Activated CD4-positive, alpha-beta T cell treated with anti-CD3 and anti-CD28 coated beads, Interleukin-10, Interleukin-2, amounts not matched to agents 100 ng/mL and 50 ng/mL, durations not matched to agents 16 hours and 8 hours (primary cell): ENCODE data around the gene MAD2L1BP.
"Not testable (repeated sequence)": the region's sequence is repeated elsewhere in the genome, so short reads cannot be mapped to it uniquely, and the experiment has no call there.

Source experiments
- DNase-seq: peaks from one replicate; pipeline ENCODE4 v3.0.0-alpha.2; 2020

The MAD2L1BP gene, protein sequence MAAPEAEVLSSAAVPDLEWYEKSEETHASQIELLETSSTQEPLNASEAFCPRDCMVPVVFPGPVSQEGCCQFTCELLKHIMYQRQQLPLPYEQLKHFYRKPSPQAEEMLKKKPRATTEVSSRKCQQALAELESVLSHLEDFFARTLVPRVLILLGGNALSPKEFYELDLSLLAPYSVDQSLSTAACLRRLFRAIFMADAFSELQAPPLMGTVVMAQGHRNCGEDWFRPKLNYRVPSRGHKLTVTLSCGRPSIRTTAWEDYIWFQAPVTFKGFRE

DNA sequence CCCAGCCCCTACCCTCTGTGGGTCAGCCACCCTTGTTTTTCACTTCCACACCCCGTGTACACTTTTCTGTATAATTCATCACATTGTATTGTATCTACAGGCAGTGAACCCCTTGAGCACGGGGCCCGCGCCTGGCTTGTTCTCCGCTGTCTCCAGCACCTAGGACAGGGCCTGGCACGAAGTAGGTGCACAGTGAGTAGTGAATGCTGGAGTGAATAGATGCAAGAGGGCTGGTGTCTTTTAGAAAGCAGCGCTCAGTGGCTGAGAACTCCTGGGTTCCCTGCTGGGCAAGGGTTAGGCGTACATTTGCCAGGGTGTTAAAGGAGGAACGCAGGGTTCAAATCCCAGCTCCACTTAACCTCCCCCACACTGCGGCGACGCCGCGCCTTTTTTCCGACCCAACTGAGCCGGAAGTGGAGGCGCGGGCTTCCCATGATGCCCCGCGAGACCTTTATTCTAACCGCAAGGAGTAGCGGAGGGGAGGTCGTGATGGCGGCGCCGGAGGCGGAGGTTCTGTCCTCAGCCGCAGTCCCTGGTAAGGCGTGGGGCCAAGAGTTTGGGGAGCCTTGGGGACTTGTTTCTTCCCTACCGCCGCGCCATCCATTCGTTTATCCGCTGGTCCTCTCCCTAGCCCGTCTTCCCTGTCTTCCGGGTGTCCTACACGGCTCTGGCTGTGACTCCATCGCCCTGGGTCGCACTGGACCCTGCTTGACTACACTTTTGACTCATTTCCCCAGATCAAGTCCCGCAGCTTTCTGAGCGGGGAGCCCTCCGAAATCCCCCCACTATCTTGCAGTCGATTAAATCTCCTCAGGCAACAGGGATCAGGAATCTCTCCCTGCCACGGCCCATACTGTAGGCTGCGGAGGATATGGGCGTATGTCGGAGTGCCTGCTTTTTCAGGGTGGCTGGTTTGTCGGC, at the start of gene MAD2L1BP:
Gene MAD2L1BP, plus strand, starts transcription at position 454 of the 921 bp plus-strand sequence. Its CDS starts 36 bp downstream, at position 490.
- peak; percentile 91 for DNase-seq

DNA sequence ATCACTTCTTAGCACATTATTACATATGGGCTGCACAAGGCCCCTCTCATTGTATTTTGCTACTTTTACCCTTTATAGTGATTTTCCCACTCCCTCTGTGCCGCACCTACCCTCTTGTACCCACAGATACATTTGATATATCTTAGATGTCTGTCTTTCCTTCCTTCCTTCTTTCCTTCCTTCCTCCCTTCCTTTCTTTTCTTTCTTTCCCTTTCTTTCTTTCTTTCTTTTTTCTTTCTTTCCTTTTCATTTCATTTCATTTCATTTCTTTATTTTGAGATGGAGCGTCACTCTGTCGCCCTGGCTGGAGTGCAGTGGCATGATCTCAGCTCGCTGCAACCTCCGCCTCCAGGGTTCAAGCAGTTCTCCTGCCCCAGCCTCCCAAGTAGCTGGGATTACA, 47.4 kb upstream of the MAD2L1BP start:
- no peak for DNase-seq

DNA sequence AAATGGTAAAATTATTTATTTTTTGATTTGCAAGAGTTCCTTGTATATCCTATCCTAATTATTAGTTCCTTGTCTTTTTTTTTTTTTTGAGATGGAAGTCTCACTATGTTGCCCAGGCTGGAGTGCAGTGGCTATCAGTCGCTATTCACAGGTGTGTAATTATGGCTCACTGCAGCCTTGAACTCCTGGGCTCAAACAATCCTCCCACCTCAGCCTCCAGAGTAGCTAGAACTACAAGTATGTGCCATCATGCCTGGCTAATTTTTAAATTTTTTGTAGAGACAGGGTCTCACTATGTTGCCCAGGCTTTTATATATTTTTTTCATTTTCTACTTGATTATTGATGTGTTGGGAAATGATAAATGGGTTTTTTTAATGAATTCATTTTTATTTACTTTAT, 46.1 kb upstream of the MAD2L1BP start:
- not testable (repeated sequence) for DNase-seq

DNA sequence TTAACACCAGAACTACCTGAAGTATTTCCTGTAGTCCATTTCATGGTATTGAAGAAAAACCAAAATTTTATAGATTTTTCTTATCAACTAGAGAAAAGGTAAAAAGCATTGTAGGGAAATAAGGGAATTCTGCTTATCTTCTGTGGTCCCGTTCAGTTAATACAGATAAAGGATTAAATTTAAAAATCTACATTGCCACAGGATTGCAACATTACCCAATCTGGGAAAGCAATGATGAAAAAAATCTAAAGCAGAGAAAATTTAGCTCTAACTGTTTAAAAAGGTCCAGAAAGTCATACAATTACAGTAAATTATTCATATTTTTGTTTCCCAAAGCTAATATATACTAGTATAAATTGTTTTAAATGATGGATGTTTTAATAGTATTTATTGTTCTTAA, 41.7 kb upstream of the MAD2L1BP start:
- no peak for DNase-seq

DNA sequence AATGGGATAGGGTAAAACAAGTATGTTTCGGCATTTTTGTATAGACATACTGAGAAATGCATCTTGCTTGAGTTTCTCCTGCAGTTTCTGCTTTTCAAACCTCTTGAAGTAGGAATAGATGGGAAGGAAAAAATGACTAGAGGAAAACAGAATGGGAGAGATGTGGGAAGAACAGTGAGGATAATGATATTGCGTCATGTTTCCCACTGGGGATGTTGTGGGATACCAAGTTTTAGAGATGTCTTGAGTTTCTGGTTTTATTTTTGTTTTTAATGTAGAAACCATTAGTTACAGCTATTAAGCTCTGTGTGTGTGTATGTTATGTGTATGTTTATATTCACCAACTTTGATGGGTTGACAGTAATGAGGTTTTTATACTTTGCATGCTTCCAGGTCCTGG, 35.0 kb upstream of the MAD2L1BP start:
- no peak for DNase-seq

DNA sequence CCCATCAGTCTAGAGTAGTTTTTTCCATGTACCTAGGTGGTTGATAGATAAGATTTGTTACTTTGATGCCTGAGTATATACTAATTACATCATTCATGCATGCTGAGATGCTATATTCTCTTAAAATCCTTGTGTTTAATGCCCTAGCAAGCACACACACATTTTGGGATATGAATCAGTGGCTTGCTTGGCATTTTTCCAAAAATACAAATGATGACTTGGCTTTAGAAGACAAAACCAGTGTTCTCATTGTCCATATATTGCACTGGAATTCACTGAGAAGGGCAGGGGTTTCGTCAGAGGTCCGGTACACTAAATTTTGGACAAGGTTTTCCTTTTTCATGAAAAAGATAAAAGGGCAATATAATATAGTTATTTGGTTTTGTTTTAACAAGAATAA, 31.5 kb upstream of the MAD2L1BP start:
- DNase-seq, result no peak

DNA sequence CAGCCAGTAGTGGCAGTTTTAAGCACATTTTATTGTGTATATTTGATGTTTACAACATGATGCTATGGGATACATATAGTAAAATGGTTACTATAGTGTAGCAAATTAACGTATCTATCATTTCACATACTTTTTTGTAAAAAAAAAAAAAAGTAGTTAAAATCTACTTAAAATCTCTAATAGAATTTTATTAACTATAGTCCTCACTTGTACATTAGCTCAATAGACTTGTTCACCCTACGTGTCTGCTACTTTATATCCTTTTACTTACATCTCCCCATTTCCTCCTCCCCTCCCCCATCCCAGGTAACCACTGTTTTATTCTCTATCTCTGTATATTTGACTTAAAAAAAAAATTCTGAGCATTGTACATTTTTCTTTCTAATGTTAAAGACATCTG, 29.6 kb upstream of the MAD2L1BP start:
- DNase-seq, result no peak

DNA sequence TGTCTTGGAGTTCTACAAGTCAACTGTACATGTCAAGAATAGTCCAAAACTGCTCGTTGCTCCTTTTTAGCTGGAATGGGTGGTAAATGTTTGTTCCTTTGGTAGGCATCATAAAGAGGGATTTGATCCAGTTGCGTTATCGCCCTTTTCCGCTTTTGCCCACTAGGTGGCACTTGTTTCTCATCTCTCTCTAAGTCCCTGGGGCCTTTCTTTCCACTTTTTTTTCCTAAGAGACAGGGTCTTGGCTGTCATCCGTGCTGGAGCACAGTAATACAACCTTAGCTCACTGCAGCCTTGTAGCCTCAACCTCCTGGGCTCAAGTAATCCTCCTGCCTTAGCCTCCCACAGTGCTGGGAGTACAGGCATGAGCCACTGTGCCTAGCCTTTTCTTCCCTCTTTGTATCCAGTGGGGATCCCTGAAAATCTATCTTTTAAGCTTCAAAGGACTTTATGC, 27.3 kb upstream of the MAD2L1BP start:
- DNase-seq, result peak; percentile 55

DNA sequence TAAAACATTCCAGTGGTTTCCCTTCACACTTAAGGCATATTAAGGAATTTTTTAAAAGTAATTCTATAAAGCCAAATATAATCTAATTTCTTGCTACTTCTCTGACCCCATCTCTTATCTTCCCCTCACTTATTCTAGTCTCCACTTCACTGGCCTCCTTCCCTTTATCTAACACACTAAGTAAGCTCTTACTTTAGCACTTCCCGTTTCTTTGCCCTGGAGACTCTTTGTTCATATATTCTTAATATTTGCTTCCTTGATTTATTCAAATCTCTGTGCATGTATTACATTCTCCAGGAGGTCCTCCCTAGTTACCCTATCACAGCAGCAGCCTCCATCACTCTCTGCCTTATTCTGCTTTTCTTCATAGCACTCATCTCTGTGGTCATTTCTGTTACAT, 26.8 kb upstream of the MAD2L1BP start:
- DNase-seq, result no peak

DNA sequence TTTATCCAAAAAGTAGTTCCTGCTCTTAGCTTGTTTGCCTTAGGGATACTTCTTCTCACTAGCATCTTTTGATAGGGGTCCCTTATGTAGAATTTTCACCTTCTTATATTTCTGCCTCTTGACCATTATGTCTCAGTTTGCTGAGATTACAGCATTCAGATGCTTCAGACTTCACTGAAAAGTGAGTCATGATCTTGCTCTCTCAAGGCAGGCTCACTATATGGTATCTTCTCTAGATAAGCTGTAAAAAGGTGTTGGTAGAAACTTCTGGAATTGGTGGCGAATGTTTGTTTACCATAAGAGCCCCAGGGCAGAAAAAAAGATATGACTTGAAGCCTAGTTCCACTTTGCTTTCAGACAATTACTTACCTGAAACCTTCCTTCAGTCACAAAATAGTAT, 26.2 kb upstream of the MAD2L1BP start:
- DNase-seq, result no peak

DNA sequence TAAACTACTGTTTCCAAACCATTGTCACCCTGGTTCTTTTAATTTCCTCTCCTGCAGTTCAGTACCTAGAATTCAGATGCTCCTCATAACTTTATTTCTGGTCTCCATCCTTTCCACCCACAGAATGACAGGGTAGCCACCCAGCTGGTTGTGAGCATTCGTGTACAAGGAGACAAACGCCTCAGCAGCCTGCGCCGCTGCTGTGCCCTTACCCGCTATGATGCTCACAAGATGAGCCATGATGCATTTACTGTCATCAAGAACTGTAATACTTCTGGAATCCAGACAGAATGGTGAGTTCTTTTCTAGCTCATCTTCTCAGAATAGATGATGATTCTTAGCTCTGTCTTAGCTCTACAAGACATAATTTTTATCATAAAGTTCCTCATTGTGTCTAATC, 25.2 kb upstream of the MAD2L1BP start:
- no peak for DNase-seq

DNA sequence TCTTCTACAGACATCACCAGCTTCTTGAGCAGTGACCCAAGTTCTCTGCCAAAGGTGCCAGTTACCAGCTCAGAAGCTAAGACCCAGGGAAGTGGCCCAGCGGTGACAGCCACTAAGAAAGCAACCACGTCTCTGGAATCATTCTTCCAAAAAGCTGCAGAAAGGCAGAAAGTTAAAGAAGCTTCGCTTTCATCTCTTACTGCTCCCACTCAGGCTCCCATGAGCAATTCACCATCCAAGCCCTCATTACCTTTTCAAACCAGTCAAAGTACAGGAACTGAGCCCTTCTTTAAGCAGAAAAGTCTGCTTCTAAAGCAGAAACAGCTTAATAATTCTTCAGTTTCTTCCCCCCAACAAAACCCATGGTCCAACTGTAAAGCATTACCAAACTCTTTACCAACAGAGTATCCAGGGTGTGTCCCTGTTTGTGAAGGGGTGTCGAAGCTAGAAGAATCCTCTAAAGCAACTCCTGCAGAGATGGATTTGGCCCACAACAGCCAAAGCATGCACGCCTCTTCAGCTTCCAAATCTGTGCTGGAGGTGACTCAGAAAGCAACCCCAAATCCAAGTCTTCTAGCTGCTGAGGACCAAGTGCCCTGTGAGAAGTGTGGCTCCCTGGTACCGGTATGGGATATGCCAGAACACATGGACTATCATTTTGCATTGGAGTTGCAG, 21.8 kb upstream of the MAD2L1BP start:
- DNase-seq, result no peak

DNA sequence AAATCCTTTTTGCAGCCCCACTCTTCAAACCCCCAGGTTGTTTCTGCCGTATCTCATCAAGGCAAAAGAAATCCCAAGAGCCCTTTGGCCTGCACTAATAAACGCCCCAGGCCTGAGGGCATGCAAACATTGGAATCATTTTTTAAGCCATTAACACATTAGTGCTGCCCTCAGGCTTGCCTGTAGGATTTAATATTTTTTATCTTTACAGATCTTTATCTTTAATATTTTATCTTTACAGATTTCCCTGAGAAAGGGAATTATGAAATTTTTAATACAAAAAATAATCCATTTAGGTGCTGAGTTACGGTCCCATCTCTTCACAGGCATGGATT, 21.3 kb upstream of the MAD2L1BP start:
- no peak for DNase-seq

DNA sequence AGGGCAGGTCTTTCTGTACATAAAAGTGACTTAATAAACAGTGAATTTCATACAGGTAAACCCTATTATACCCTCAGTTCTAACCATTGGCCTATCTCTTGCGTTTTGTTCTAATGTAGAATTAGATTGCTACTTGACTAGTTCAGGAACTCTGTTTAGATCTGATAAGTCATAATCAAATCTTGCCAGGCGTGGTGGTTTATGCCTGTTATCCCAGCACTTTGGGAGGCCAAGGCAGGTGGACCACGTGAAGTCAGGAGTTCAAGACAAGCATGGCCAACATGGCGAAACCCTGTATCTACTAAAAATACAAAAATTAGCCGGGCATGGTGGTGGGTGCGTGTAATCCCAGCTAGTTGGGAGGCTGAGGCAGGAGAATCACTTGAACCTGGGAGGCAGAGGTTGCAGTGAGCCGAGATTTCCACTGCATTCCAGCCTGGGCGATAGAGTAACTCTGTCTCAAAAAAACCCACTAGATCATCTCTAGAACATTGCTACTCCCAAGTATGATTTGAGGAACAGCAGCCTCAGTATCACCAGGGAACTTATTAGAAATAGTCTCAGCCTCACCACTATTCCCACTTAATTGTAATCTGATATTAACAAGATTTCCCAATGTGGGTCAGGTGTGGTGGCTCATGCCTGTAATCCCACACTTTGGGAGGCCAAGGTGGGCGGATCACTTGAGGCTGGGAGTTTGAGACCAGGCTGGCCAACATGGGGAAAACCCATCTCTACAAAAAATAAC, 18.7 kb upstream of the MAD2L1BP start:
- DNase-seq, result no peak

DNA sequence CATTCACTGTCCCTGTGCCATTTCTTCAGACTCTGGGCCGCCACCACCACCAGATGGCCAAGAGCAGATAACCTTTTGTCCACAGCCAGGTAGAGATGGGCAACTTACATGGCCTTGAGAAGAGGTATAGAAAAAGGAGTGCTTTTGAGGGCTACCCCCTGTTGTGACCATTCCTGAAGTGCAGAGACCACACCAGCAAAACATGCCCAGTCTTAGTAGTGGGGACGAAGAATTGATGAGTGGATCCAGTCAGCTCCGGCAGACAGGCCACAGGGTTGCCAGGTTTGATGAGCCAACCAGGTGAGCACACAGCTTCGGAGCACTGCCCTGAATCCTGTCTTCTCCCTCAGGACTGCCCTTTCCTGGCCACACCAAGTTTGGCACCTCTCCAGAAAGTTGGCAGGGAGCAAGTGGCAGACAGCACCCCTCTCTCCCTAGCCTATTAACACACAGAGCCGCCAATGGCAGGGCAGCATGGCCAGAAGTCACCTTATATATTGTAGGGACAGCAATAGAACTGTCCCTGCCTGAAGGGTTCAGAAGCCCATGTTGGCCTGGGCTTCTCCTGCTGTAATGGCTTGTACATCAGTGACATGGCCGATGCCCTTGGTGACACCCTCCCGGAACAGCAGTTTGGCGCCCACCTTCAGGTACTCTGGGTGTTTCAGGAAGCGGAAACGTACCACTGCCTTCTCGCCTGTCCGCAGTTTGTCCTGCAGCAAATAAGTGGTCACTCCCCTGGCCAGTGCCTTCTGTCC, 14.4 kb upstream of the MAD2L1BP start:
- no peak for DNase-seq

DNA sequence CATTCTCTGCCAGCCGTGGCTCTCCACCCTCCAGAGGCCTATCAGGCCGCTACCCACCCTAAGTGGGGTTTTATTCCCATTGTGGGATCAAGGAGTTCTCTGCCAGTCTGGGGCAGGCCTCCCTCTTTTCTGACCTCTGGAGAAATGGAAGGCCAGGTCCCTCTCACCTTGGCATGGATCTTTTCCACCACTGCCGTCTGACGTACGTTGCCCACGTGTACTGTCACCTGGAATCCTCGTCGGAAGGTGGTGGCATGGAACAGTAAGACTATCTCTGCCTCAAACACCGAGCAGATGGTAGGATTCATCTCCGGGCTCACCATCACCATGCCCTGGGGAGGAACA, 13.8 kb upstream of the MAD2L1BP start:
- no peak for DNase-seq

DNA sequence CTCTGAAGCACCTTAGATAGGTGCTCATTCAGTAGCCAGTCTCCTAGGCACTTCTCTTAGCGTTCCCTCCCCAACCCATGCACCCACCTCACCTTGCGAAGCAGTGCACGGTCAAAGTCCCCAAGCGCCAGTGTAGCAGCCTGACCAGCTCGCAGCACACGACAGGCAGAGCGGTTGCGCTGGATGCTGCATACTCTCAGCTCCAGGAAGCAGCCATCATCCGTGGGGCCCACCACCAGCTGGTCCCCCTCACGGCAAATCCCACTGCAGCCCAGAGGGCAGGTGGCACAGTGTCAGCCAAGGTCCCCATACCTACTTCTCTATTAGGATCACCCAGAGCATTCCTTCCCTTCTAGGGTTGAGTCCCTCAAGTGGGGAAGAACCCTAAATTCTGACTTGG, 13.1 kb upstream of the MAD2L1BP start:
- no peak for DNase-seq

DNA sequence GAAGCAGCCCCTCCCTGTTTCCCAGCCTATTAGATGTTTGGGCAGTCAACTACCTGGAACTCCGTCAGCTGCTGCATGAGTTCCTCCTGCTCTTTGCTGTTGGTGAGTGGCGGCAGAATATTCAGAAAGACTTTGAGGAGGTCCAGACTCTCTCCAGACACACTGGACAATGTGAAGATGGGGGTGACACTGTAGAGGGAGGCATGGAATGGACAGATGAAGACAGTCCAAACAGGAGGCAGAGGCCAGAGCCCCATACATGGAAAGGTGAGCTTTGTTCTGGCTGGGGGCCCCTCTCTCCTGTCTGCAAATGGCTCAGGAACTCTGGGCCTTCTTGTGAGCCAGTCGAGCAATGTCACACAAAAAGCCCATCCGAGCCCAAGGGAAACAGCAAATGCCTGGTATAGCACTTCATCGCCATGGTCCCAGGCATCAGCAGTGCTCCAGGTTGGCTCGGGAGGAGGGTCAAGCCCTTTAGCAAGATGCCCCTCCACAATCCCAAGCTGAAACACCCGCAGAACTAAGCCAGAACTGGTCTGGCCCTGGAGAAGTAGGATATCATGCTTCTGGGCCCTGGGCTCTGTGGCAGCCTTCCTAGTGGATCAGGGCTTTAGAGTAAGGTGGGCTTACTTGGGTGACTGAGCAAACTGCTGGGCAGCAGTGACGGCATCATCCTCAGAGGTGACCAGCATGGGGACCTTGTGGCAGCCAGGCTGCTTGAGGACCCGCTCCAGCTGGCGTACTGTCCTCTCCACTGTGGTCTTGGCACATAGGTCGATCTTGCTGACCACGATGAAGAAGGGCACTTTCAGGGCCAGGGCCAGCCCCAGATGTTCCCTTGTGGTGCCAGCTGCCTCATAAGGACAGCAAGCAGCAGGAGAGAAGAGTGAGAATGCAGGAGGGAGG, 11.5 kb upstream of the MAD2L1BP start:
- DNase-seq, result no peak

DNA sequence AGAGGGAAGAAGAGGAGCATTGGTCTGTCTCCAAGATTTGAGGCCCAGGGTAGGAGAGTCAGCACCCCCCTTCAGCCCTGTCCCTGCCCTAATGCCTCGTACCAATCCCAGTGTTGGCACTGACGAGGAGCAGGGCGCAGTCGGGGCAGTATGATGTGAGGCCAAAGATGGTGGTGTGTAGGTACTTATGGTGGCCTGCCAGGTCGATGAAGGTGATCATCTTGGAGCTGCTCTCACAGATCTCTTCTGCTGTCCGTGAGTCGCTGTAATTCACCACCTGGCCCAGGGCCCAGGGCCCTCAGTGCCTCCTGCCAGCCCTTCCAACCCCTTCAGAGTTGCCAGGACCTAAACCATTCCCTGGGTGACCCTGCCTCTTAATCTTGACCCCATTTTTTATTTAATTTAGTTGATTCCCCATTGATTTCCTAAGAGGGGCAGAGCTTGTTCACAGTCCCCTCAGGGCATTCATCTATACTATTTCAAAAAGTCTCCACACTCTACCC, 10.8 kb upstream of the MAD2L1BP start:
- no peak for DNase-seq

DNA sequence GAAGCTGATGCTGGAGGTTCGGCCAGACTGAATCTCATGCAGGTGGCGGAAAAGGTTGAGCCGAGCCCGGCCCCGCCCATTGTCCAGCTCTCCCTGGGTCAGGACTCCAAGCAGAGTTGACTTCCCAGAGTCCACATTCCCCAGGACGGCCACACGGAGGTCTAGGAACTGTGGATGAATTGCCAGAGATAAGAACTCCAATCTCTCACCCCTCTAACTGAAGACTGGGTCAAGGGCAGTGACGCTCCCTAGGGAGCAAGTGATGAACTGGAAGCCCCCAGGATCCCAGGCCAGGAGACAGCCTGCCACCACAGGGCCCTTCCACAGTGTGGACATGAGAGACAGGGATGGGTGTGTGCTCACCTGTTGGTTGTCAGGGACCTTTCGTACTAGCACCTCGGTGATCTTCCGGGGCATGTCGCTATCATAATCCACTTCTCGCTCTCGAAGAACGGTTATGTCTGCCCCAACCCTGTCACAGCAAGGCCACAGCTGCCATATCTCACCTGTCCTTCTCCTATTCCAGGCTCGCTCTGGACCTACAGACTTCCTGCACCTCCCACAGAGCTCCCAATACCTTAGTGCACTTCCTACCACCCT, 10.1 kb upstream of the MAD2L1BP start:
- DNase-seq, result no peak
